Measurements from ENCODE around the gene ANKIB1.
"Not testable (repeated sequence)": the region's sequence is repeated elsewhere in the genome, so short reads cannot be mapped to it uniquely, and the experiment has no call there.

The ANKIB1 gene

GRCh38 chr7:92368741-92369140 is 123.0 kb downstream of the ANKIB1 start:
- DNase-seq (no peak), ATAC-seq (no peak)
- Mint-ChIP-seq H3K36me3 (ENCODE audit: low read depth) (peaks cover 22% of the 10 kb centered on the region), H3K27ac (no peak overlapping the region), H3K9me3 (no peaks in the 10 kb centered on the region), H3K4me1 (no peaks in the 10 kb centered on the region), H3K27me3 (no peaks in the 10 kb centered on the region), H3K4me3 (no peak overlapping the region)

- peaks cover 20% of the 10 kb centered on the region for H3K36me3 Mint-ChIP-seq (ENCODE audit: low read depth)
- no peak overlapping the region for H3K4me3 Mint-ChIP-seq
- H3K4me1 Mint-ChIP-seq = no peaks in the 10 kb centered on the region
- H3K27me3 Mint-ChIP-seq = no peaks in the 10 kb centered on the region
- H3K27ac Mint-ChIP-seq = no peak overlapping the region
- DNase-seq (no peak), ATAC-seq (no peak)
- no peaks in the 10 kb centered on the region for H3K9me3 Mint-ChIP-seq
Observed at GRCh38 chr7:92375013-92375412, 129.2 kb downstream of the ANKIB1 start.

- H3K4me3 Mint-ChIP-seq = no peak overlapping the region
- no peak for ATAC-seq
- H3K4me1 Mint-ChIP-seq = no peaks in the 10 kb centered on the region
- H3K9me3 Mint-ChIP-seq = no peaks in the 10 kb centered on the region
- H3K27me3 Mint-ChIP-seq = no peaks in the 10 kb centered on the region
- no peak for DNase-seq
- peak overlapping the region; percentile 4 for H3K27ac Mint-ChIP-seq
- H3K36me3 Mint-ChIP-seq (ENCODE audit: low read depth) = peaks cover 20% of the 10 kb centered on the region
Observed at GRCh38 chr7:92391071-92391470, 145.3 kb downstream of the ANKIB1 start.

- no peak overlapping the region for H3K4me3 Mint-ChIP-seq
- no peaks in the 10 kb centered on the region for H3K27me3 Mint-ChIP-seq
- H3K4me1 Mint-ChIP-seq = no peaks in the 10 kb centered on the region
- no peak for DNase-seq
- peaks cover 20% of the 10 kb centered on the region for H3K36me3 Mint-ChIP-seq (ENCODE audit: low read depth)
- H3K27ac Mint-ChIP-seq = no peak overlapping the region
- H3K9me3 Mint-ChIP-seq = no peaks in the 10 kb centered on the region
- no peak for ATAC-seq
Observed at GRCh38 chr7:92397542-92397941, 151.8 kb downstream of the ANKIB1 start.

GRCh38 chr7:92400013-92400412 is 154.2 kb downstream of the ANKIB1 start:
- DNase-seq = no peak
- ATAC-seq = no peak
- H3K4me3 Mint-ChIP-seq = no peak overlapping the region
- H3K9me3 Mint-ChIP-seq = no peaks in the 10 kb centered on the region
- no peaks in the 10 kb centered on the region for H3K27me3 Mint-ChIP-seq
- H3K36me3 Mint-ChIP-seq (ENCODE audit: low read depth) = peaks cover 20% of the 10 kb centered on the region
- peaks cover 18% of the 10 kb centered on the region for H3K4me1 Mint-ChIP-seq
- no peak overlapping the region for H3K27ac Mint-ChIP-seq

- H3K27me3 Mint-ChIP-seq = no peaks in the 10 kb centered on the region
- no peak overlapping the region for H3K27ac Mint-ChIP-seq
- peaks cover 19% of the 10 kb centered on the region for H3K4me1 Mint-ChIP-seq
- no peaks in the 10 kb centered on the region for H3K9me3 Mint-ChIP-seq
- no peak overlapping the region for H3K4me3 Mint-ChIP-seq
- no peak for DNase-seq
- no peak for ATAC-seq
- H3K36me3 Mint-ChIP-seq (ENCODE audit: low read depth) = peaks cover 10% of the 10 kb centered on the region
Observed at GRCh38 chr7:92402920-92403759, 157.4 kb downstream of the ANKIB1 start.

GRCh38 chr7:92403760-92404074 is 157.9 kb downstream of the ANKIB1 start:
- no peaks in the 10 kb centered on the region for H3K9me3 Mint-ChIP-seq
- H3K36me3 Mint-ChIP-seq (ENCODE audit: low read depth) = peaks cover 6% of the 10 kb centered on the region
- ATAC-seq (no peak), DNase-seq (no peak)
- H3K27ac Mint-ChIP-seq = no peak overlapping the region
- peaks cover 19% of the 10 kb centered on the region for H3K4me1 Mint-ChIP-seq
- no peak overlapping the region for H3K4me3 Mint-ChIP-seq
- H3K27me3 Mint-ChIP-seq = no peaks in the 10 kb centered on the region

- no peak overlapping the region for H3K4me3 Mint-ChIP-seq
- H3K27me3 Mint-ChIP-seq = no peaks in the 10 kb centered on the region
- peak; percentile 86 for ATAC-seq
- H3K9me3 Mint-ChIP-seq = no peaks in the 10 kb centered on the region
- peak; percentile 61 for DNase-seq
- H3K36me3 Mint-ChIP-seq (ENCODE audit: low read depth) = peaks cover 3% of the 10 kb centered on the region
- peaks cover 19% of the 10 kb centered on the region for H3K4me1 Mint-ChIP-seq
- H3K27ac Mint-ChIP-seq = peak overlapping the region; percentile 41
Observed at GRCh38 chr7:92404170-92404614, 158.4 kb downstream of the ANKIB1 start.

GRCh38 chr7:92409357-92409756 is 163.6 kb downstream of the ANKIB1 start:
- Mint-ChIP-seq H3K4me1 (peaks cover 6% of the 10 kb centered on the region), H3K4me3 (no peak overlapping the region), H3K36me3 (ENCODE audit: low read depth) (no peaks in the 10 kb centered on the region), H3K9me3 (no peaks in the 10 kb centered on the region), H3K27ac (no peak overlapping the region), H3K27me3 (peaks cover 7% of the 10 kb centered on the region)
- no peak for DNase-seq
- no peak for ATAC-seq

GRCh38 chr7:92410162-92410561 is 164.4 kb downstream of the ANKIB1 start:
- not testable (repeated sequence) for H3K36me3 Mint-ChIP-seq (ENCODE audit: low read depth); DNase-seq; H3K27ac Mint-ChIP-seq; H3K27me3 Mint-ChIP-seq; H3K4me1 Mint-ChIP-seq; H3K9me3 Mint-ChIP-seq; H3K4me3 Mint-ChIP-seq; ATAC-seq

- ATAC-seq (no peak), DNase-seq (no peak)
- Mint-ChIP-seq H3K27ac (no peak overlapping the region), H3K4me3 (no peak overlapping the region), H3K27me3 (peaks cover 7% of the 10 kb centered on the region), H3K4me1 (no peaks in the 10 kb centered on the region), H3K36me3 (ENCODE audit: low read depth) (no peaks in the 10 kb centered on the region), H3K9me3 (no peaks in the 10 kb centered on the region)
Observed at GRCh38 chr7:92412745-92413144, 167.0 kb downstream of the ANKIB1 start.

- Mint-ChIP-seq H3K27ac (no peak overlapping the region), H3K27me3 (peaks cover 7% of the 10 kb centered on the region), H3K9me3 (no peaks in the 10 kb centered on the region), H3K4me1 (no peaks in the 10 kb centered on the region), H3K4me3 (no peak overlapping the region), H3K36me3 (ENCODE audit: low read depth) (no peaks in the 10 kb centered on the region)
- DNase-seq (no peak), ATAC-seq (no peak)
Observed at GRCh38 chr7:92413550-92413949, 167.8 kb downstream of the ANKIB1 start.

GRCh38 chr7:92415225-92415624 is 169.5 kb downstream of the ANKIB1 start:
- H3K4me1 Mint-ChIP-seq = no peaks in the 10 kb centered on the region
- ATAC-seq (no peak), DNase-seq (no peak)
- H3K27ac Mint-ChIP-seq = no peak overlapping the region
- H3K27me3 Mint-ChIP-seq = peaks cover 5% of the 10 kb centered on the region
- H3K4me3 Mint-ChIP-seq = no peak overlapping the region
- H3K36me3 Mint-ChIP-seq (ENCODE audit: low read depth) = no peaks in the 10 kb centered on the region
- no peaks in the 10 kb centered on the region for H3K9me3 Mint-ChIP-seq

GRCh38 chr7:92417913-92418312 is 172.1 kb downstream of the ANKIB1 start:
- ATAC-seq (no peak), DNase-seq (no peak)
- H3K9me3 Mint-ChIP-seq = no peaks in the 10 kb centered on the region
- no peaks in the 10 kb centered on the region for H3K36me3 Mint-ChIP-seq (ENCODE audit: low read depth)
- peaks cover 5% of the 10 kb centered on the region for H3K27me3 Mint-ChIP-seq
- no peak overlapping the region for H3K27ac Mint-ChIP-seq
- no peak overlapping the region for H3K4me3 Mint-ChIP-seq
- H3K4me1 Mint-ChIP-seq = no peaks in the 10 kb centered on the region

- Mint-ChIP-seq H3K36me3 (ENCODE audit: low read depth) (no peaks in the 10 kb centered on the region), H3K4me1 (peaks cover 11% of the 10 kb centered on the region), H3K27me3 (peaks cover 17% of the 10 kb centered on the region), H3K4me3 (no peak overlapping the region), H3K9me3 (no peaks in the 10 kb centered on the region), H3K27ac (no peak overlapping the region)
- ATAC-seq (no peak), DNase-seq (no peak)
Observed at GRCh38 chr7:92421676-92422435, 176.1 kb downstream of the ANKIB1 start.

All from activated naive CD8-positive, alpha-beta T cell treated with anti-CD3 and anti-CD28 coated beads, Interleukin-2, amount 50 U/mL, for 24 hours (primary cell).